Measurements from ENCODE around the gene AKAP5. TPM values are rescaled to one million over a fixed set of nuclear protein-coding genes. Genes with fewer than 3 reads are reported as not detected.

The AKAP5 gene
- total and polyA plus RNA-seq, 9 of the 15 experiments (the other 6 are each of a cell fraction or from before 2014, with no cell fraction given), result 0.06 to 0.94 (median 0.34) TPM

GRCh38 chr14:64491637-64492036 lies 26.3 kb downstream of the AKAP5 start:
- Histone ChIP-seq H3K27ac (ENCODE audit: extremely low read depth, low read depth, low read length) (no peak overlapping the region), H3K4me1 (replicated peaks in 1 of 2; ENCODE audit: control insufficient read depth in 2 of 2, insufficient read depth in 2 of 2, low read length in 2 of 2) (no peaks in the 10 kb centered on the region), H3K4me3 (no peak overlapping the region), H3K4me2 (ENCODE audit: insufficient read depth, low read length) (no peak overlapping the region), H3K9ac (ENCODE audit: insufficient read depth in 1 of 2, low read depth in 2 of 2, low read length in 2 of 2) (no peak overlapping the region), H3K27me3 (ENCODE audit: control insufficient read depth in 2 of 2, insufficient read depth in 2 of 2, low read length in 2 of 2) (no peaks in the 10 kb centered on the region), H3K79me2 (ENCODE audit: control insufficient read depth, insufficient read depth, low read length) (no peaks in the 10 kb centered on the region), H2AFZ (ENCODE audit: low read depth, low read length) (no peak overlapping the region), H4K20me1 (replicated peaks; ENCODE audit: control insufficient read depth, insufficient read depth, low read length) (no peaks in the 10 kb centered on the region), H3K36me3 (ENCODE audit: control insufficient read depth, insufficient read depth, low read length) (peaks cover 13% of the 10 kb centered on the region; the same call in 1 of the 3 replicates), H3K9me1 (ENCODE audit: control insufficient read depth, insufficient read depth, low read length) (no peaks in the 10 kb centered on the region), H3K9me3 (replicated peaks; ENCODE audit: control insufficient read depth, insufficient read depth, low read depth, low read length) (no peaks in the 10 kb centered on the region)
- no TSS peak for BruUV-seq (replicated peaks)
- ChIA-PET POLR2A (interaction anchor here (1.1 to 1.2 kb wide), 2 partner anchors 16 to 26 kb away, joined by 3 read pairs; partner anchors contain the start of gene AKAP5), CTCF (ENCODE audit: low intra/inter-chr PET ratio) (no interaction called here)
- ATAC-seq (no peak), DNase-seq (ENCODE audit: extremely low read depth in 1 of 4, low spot score in 3 of 4) (no peak), FAIRE-seq (no peak)
- in situ Hi-C loops (cut with MboI) (no loop called here), intact Hi-C loops (cut with micrococcal nuclease) (no loop called here)
- 71% methylated on average over 2 of the region's 2 CpGs for WGBS (ENCODE audit: insufficient coverage, low coverage, missing lambda C conversion rate)
- TF ChIP-seq ETS2 (tag; IDR thresholded peaks at IDR 0.05; ENCODE audit: borderline replicate concordance, poor library complexity, severe bottlenecking) (no peak), ZBTB33 (CRISPR knock-in tag; IDR thresholded peaks at IDR 0.05) (no peak), SMAD4 (CRISPR knock-in tag; conservative IDR thresholded peaks at IDR 0.05) (no peak), ZNF592 (IDR thresholded peaks at IDR 0.05) (no peak), ZBTB34 (CRISPR knock-in tag; IDR thresholded peaks at IDR 0.05) (no peak), TFE3 (CRISPR knock-in tag; IDR thresholded peaks at IDR 0.05) (no peak), RBM22 (IDR thresholded peaks at IDR 0.05; ENCODE audit: low read depth, low read length, poor library complexity, severe bottlenecking) (no peak), TEAD4 (IDR thresholded peaks at IDR 0.05; ENCODE audit: low read length) (no peak), TEAD4 (CRISPR knock-in tag; IDR thresholded peaks at IDR 0.05; ENCODE audit: borderline replicate concordance) (no peak), THAP12 (CRISPR knock-in tag; IDR thresholded peaks at IDR 0.05) (no peak)

All from K562 (cell line).